Activated T-helper 17 cell treated with anti-CD3 and anti-CD28 coated beads, Interleukin-2, amount 50 U/mL, for 72 hours (primary cell): ENCODE results near the gene TCEA3. TPM values are rescaled to one million over a fixed set of nuclear protein-coding genes. Genes with fewer than 3 reads are reported as not detected.

ENCODE experiments used
- ATAC-seq: fragments of 150-1000 bp; cut with Tn5 transposase; replicated peaks from 2 replicates; pipeline ENCODE4 v1.10.0; 2021; ENCODE audit warnings: mild to moderate bottlenecking, moderate library complexity
- H3K27ac Mint-ChIP-seq: one replicate; pipeline ENCODE4 v1.8.0; 2022; ENCODE audit warnings: mixed read lengths
- H3K27me3 Mint-ChIP-seq: one replicate; pipeline ENCODE4 v1.8.0; 2022; ENCODE audit warnings: mixed read lengths
- H3K36me3 Mint-ChIP-seq: one replicate; pipeline ENCODE4 v1.8.0; 2022; ENCODE audit warnings: low read depth, mild to moderate bottlenecking, mixed read lengths
- H3K4me1 Mint-ChIP-seq: one replicate; pipeline ENCODE4 v1.8.0; 2022; ENCODE audit warnings: mixed read lengths
- H3K4me3 Mint-ChIP-seq: one replicate; pipeline ENCODE4 v1.8.0; 2022; ENCODE audit warnings: mild to moderate bottlenecking, mixed read lengths
- H3K9me3 Mint-ChIP-seq: one replicate; pipeline ENCODE4 v1.8.0; 2022; ENCODE audit warnings: mixed read lengths
- total RNA-seq, 2 donors: library from RNA; stranded (reverse); gene quantifications; one replicate each; pipeline ENCODE4 v1.2.3, GENCODE V29; 2022

TCEA3 gene
- total RNA-seq, 2 donors from 2014 or later, result 1.3 to 33.2 TPM

DNA sequence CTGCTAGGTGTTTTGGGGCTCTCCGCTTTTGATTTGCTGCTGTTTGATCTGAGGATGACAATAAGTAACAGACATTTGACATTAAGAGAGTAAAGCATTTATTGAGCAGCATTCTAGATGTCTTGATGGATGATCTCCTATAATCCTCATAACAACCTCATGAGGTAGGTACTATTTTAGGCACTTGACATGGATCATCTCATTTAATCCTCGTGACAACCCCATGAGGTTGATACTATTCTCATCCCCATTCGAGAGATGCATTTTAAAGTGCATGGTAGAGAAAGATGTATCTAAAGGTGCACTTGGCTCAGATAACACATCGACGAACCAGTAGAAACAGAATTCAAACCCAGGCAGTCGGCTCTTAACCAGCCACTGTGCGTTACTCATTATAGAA, 26.6 kb downstream of the TCEA3 start:
- H3K36me3 Mint-ChIP-seq, result no peaks in the 10 kb centered on the region
- H3K27ac Mint-ChIP-seq, result no peak overlapping the region
- no peaks in the 10 kb centered on the region for H3K9me3 Mint-ChIP-seq
- H3K4me1 Mint-ChIP-seq, result no peaks in the 10 kb centered on the region
- no peak overlapping the region for H3K4me3 Mint-ChIP-seq
- H3K27me3 Mint-ChIP-seq, result no peaks in the 10 kb centered on the region
- ATAC-seq, result no peak

- ATAC-seq, result no peak
- no peaks in the 10 kb centered on the region for H3K27me3 Mint-ChIP-seq
- no peaks in the 10 kb centered on the region for H3K4me1 Mint-ChIP-seq
- H3K36me3 Mint-ChIP-seq, result no peaks in the 10 kb centered on the region
- H3K27ac Mint-ChIP-seq, result no peak overlapping the region
- H3K4me3 Mint-ChIP-seq, result no peak overlapping the region
- H3K9me3 Mint-ChIP-seq, result no peaks in the 10 kb centered on the region
These were observed 28.2 kb downstream of the TCEA3 start for GRCh38 chr1:23396380-23396779.

- H3K4me1 Mint-ChIP-seq, result no peaks in the 10 kb centered on the region
- no peaks in the 10 kb centered on the region for H3K36me3 Mint-ChIP-seq
- no peak overlapping the region for H3K27ac Mint-ChIP-seq
- no peak overlapping the region for H3K4me3 Mint-ChIP-seq
- ATAC-seq, result peak; percentile 18
- no peaks in the 10 kb centered on the region for H3K27me3 Mint-ChIP-seq
- H3K9me3 Mint-ChIP-seq, result no peaks in the 10 kb centered on the region
These were observed 28.7 kb downstream of the TCEA3 start for GRCh38 chr1:23395849-23396248.

DNA sequence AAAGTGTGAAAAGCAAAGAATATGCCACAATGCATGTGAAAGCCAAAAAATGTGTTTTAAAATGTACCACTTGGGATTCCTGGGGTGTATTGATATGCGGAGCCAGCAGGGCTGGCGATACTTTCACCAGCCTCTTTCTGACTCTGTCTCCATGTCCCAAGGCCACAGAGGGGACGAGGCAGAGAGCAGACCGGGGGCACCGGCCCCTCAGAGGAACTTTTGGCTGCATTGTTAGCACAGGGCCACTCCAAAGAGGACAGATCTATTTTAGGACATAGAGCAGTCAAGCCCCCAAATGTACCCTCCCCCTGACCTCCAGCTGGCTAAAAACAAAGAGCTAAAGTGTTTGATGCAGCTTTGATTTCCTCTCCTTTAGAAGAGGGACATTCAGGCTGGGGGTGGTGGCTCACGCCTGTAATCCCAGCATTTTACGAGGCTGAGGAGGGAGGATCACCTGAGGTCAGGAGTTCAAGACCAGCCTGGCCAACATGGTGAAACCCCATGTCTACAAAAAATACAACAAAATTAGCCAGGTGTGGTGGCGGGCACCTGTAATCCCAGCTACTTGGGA, 29.3 kb downstream of the TCEA3 start:
- Mint-ChIP-seq H3K4me1 (no peaks in the 10 kb centered on the region), H3K36me3 (no peaks in the 10 kb centered on the region), H3K27me3 (no peaks in the 10 kb centered on the region), H3K9me3 (no peaks in the 10 kb centered on the region), H3K27ac (no peak overlapping the region), H3K4me3 (no peak overlapping the region)
- no peak for ATAC-seq

DNA sequence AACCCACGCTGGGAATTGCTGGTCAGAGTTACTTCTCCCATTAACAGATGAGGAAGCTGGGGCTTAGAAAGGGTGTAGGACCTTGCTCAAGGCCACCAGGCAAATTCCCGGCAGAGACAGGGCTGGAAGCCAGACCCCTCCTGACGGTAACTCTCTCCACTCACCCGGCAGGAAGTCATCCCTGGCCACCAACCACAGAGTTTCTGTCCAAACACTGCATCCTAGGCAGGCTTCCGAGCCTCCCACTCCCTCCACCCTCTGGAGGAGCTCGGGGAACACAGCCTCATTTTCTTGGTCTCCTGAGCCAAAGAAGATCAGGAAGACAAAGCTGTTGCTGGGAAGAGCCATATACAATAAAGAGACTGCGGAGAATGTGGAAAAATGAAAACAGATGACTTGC, 29.9 kb downstream of the TCEA3 start:
- H3K27me3 Mint-ChIP-seq, result no peaks in the 10 kb centered on the region
- no peaks in the 10 kb centered on the region for H3K9me3 Mint-ChIP-seq
- no peak overlapping the region for H3K4me3 Mint-ChIP-seq
- H3K27ac Mint-ChIP-seq, result no peak overlapping the region
- ATAC-seq, result no peak
- no peaks in the 10 kb centered on the region for H3K36me3 Mint-ChIP-seq
- H3K4me1 Mint-ChIP-seq, result no peaks in the 10 kb centered on the region

DNA sequence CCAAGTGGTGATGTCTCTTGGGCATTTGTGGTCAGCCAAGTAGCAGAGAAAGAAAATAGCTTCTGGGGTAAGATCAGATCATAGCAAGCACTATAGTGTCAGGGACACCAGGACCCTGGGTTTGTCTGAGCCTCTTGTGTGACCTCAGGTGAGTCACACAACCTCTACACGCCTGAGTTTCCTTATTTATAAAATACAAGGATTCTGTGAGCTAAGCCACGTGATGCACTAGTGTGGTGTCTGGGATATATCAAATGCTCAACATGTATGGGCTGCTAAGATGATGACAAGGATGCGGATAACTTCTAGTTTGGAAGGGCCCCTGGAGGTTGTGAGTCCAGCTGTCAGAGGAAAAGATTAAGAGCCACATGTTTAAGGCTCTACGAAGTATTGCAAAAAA, 30.4 kb downstream of the TCEA3 start:
- Mint-ChIP-seq H3K4me1 (no peaks in the 10 kb centered on the region), H3K36me3 (no peaks in the 10 kb centered on the region), H3K9me3 (no peaks in the 10 kb centered on the region), H3K27me3 (no peaks in the 10 kb centered on the region), H3K4me3 (no peak overlapping the region), H3K27ac (no peak overlapping the region)
- no peak for ATAC-seq

GRCh38 chr1:23393706-23394105, 30.8 kb downstream of the TCEA3 start:
- Mint-ChIP-seq H3K27me3 (no peaks in the 10 kb centered on the region), H3K4me3 (no peak overlapping the region), H3K27ac (no peak overlapping the region), H3K36me3 (no peaks in the 10 kb centered on the region), H3K9me3 (no peaks in the 10 kb centered on the region), H3K4me1 (no peaks in the 10 kb centered on the region)
- no peak for ATAC-seq

DNA sequence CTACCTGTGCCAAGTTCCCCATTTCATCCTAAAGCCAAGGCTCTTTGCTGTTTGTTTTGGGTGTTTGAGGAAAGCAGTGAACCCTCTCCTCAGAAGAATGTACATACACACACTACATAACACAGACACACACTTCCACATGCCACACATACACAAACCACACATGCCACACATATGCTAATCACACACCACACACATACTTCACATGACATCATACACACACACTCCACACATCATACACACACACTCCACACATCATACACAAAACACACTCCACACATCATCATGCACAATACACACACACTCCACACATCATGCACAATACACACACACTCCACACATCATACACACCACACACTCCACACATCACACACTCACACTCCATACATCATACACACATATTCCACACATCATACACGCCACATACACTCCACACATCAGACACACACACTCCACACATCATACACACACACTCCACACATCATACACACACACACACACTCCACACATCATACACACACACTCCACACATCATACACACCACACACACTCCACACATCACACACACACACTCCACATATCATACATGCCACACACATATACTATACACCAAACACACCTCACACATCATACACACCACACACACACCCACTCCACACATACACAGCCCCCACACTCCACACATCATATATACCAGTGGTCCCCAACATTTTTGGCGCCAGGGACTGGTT, 32.3 kb downstream of the TCEA3 start:
- no peak for ATAC-seq

GRCh38 chr1:23389837-23390321, 34.7 kb downstream of the TCEA3 start:
- H3K27me3 Mint-ChIP-seq, result no peaks in the 10 kb centered on the region
- H3K4me1 Mint-ChIP-seq, result no peaks in the 10 kb centered on the region
- no peaks in the 10 kb centered on the region for H3K9me3 Mint-ChIP-seq
- H3K4me3 Mint-ChIP-seq, result no peak overlapping the region
- peak overlapping the region; percentile 13 for H3K27ac Mint-ChIP-seq
- ATAC-seq, result no peak
- no peaks in the 10 kb centered on the region for H3K36me3 Mint-ChIP-seq

More for the DNA sequence above, 32.3 kb downstream of the TCEA3 start:
- no peaks in the 10 kb centered on the region for H3K4me1 Mint-ChIP-seq
- H3K9me3 Mint-ChIP-seq, result no peaks in the 10 kb centered on the region
- no peaks in the 10 kb centered on the region for H3K36me3 Mint-ChIP-seq
- H3K27me3 Mint-ChIP-seq, result no peaks in the 10 kb centered on the region
- H3K4me3 Mint-ChIP-seq, result no peak overlapping the region
- H3K27ac Mint-ChIP-seq, result no peak overlapping the region

DNA sequence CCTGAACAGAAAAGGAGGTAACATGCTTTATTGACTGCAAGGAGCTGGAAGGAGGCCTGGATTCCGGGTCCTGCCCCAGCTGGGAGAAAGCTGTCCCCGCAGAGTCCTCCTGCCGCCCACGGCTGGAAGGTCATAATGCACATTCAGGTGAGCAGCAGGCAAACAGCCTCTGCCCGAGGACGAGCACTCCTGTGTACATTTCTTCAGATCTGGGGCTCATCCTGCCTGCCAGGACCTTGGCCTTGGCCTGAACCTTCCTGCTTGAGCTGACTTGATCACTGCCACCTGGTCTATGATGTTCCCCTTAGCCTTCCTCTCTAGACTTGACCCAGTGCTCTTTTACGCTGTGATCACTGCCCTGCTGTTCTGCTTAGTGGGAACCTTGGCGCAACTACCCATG, 37.1 kb downstream of the TCEA3 start:
- Mint-ChIP-seq H3K9me3 (no peaks in the 10 kb centered on the region), H3K4me3 (no peak overlapping the region), H3K36me3 (no peaks in the 10 kb centered on the region), H3K27me3 (no peaks in the 10 kb centered on the region), H3K27ac (no peak overlapping the region), H3K4me1 (no peaks in the 10 kb centered on the region)
- no peak for ATAC-seq

DNA sequence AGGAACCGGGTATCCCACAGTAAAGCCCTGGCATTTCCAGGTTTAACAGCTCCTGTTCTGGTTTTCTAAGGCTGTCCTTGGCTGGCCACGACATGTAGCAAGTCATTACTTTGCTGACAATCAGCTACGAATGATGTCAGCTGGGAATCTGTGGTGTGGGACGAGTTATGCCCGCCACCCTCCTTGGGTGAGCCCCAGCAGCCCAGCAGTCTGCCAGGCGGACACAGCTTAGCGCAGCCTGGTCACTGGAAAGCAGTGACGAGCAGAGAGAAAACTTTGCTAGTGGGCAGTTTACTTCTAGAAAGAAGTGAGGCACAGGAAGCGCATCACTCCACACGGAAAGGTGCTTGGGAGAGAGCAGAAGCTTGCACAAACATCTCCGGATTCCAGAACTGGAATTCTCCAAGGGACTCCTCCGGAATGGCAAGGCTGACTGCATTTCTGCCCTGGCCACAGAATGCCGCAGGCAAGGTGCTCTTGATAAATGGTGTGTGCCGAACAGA, 39.4 kb downstream of the TCEA3 start:
- no peak for ATAC-seq
- no peaks in the 10 kb centered on the region for H3K9me3 Mint-ChIP-seq
- no peaks in the 10 kb centered on the region for H3K4me1 Mint-ChIP-seq
- no peaks in the 10 kb centered on the region for H3K27me3 Mint-ChIP-seq
- no peak overlapping the region for H3K4me3 Mint-ChIP-seq
- H3K36me3 Mint-ChIP-seq, result no peaks in the 10 kb centered on the region
- no peak overlapping the region for H3K27ac Mint-ChIP-seq

GRCh38 chr1:23384312-23385058, 40.1 kb downstream of the TCEA3 start:
- Mint-ChIP-seq H3K36me3 (no peaks in the 10 kb centered on the region), H3K4me1 (no peaks in the 10 kb centered on the region), H3K9me3 (no peaks in the 10 kb centered on the region), H3K27me3 (no peaks in the 10 kb centered on the region), H3K27ac (no peak overlapping the region), H3K4me3 (no peak overlapping the region)
- ATAC-seq, result no peak

DNA sequence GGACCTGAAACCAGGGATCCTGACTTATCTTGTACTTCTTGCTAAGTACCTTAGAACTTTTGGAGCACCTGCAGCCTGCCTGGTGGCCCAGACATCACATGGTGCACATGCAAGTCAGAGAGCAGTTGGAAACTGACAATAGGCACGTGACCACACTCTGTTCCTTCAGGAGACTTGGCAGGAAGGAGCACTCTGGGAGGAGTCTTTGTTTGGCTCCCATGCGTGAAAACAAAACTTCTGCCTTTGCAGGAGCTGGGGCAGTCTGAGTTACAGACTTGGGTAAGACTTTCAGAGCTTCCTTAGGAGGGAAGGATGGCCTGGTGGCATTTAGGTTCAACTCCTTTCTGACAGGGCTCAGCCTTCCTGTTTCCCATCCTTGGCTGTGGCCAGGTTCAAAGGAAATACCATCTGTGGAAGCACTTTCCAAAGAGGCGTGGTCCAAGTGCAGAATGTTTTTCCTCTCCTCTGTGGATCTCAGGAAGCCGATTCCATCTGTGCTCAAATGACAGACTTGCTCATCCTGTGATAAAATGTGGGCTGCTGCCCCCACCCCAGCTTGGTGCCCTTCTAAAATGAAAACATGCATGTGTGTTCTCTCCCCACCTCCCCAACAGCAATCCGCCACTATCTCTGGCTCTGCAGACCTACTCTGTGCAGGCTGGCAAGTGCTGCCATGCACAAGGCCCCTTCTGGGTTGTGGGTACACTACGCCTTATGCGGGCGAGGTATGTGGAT, 40.8 kb downstream of the TCEA3 start:
- no peak overlapping the region for H3K27ac Mint-ChIP-seq
- no peaks in the 10 kb centered on the region for H3K27me3 Mint-ChIP-seq
- no peaks in the 10 kb centered on the region for H3K4me1 Mint-ChIP-seq
- H3K9me3 Mint-ChIP-seq, result no peaks in the 10 kb centered on the region
- no peak for ATAC-seq
- no peaks in the 10 kb centered on the region for H3K36me3 Mint-ChIP-seq
- H3K4me3 Mint-ChIP-seq, result no peak overlapping the region

DNA sequence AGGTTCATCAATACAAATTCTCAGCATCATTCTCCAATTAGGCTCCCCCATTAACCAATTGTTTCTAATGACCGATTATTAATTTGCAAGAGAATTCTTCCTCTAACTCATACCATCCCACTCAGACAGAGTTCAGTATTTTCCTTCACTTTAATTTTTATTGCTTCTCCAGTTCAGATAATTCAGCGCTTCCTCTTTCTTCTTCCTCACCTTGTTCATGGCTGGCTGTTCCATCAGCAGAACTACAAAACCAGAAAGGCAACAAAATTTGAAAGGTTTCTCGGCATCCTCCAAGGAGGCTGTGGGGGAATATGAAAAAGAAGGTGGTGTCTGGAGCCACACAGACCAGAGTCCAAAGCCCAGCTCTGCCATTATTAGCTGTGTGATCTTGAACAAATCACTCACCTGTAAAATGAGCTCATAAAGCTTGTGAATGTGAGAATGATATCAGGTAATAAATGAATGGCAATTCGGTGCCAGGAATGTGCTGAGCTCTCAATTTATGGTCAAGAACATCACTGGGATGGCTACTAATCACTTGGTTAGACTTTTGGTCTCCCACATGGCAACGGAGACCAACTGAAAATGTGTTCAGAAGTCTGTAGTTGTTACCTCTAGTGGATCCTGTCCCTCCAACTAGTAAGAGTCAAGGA, 43.2 kb downstream of the TCEA3 start:
- no peaks in the 10 kb centered on the region for H3K36me3 Mint-ChIP-seq
- H3K4me1 Mint-ChIP-seq, result no peaks in the 10 kb centered on the region
- no peak overlapping the region for H3K27ac Mint-ChIP-seq
- H3K27me3 Mint-ChIP-seq, result no peaks in the 10 kb centered on the region
- no peaks in the 10 kb centered on the region for H3K9me3 Mint-ChIP-seq
- no peak overlapping the region for H3K4me3 Mint-ChIP-seq
- ATAC-seq, result no peak
